Esophagus muscularis mucosa (tissue), 4 donors: ENCODE measurements around the gene ZSCAN25. TPM values are rescaled to one million over a fixed set of nuclear protein-coding genes. Genes with fewer than 3 reads are reported as not detected.
"Not testable (repeated sequence)": the region's sequence is repeated elsewhere in the genome, so short reads cannot be mapped to it uniquely, and the experiment has no call there.

Experiments used
- DNase-seq: peaks from one replicate; pipeline ENCODE4 v3.0.0-alpha.2; 2017; ENCODE audit errors: extremely low spot score
- H3K27ac ChIP-seq, 4 donors: fragments of 200-600 bp; sonication (generic); replicated peaks in 1 of 4; 1 replicate in 3 of 4; 2 replicates in 1 of 4; pipeline ENCODE4 v1.5.1; 2016 to 2019; ENCODE audit warnings: mild to moderate bottlenecking in 1 of 4
- H3K27me3 ChIP-seq, 4 donors: fragments of 200-600 bp; sonication (generic); one replicate each; pipeline versions ENCODE4 v1.5.1 to v1.6.0; 2016 to 2019
- H3K36me3 ChIP-seq, 4 donors: fragments of 200-600 bp; sonication (generic); one replicate each; pipeline ENCODE4 v1.5.1; 2016 to 2019
- H3K4me1 ChIP-seq, 4 donors: fragments of 200-600 bp; sonication (generic); one replicate each; pipeline ENCODE4 v1.5.1; 2016 to 2019
- H3K4me3 ChIP-seq, 4 donors: fragments of 200-600 bp; sonication (generic); 1 replicate in 2 of 4; 2 replicates in 2 of 4; pipeline ENCODE4 v1.5.1; 2016 to 2019; ENCODE audit warnings: mild to moderate bottlenecking in 4 of 4, moderate library complexity in 1 of 4
- H3K9me3 ChIP-seq, 4 donors: fragments of 200-600 bp; sonication (generic); 1 replicate in 3 of 4; 2 replicates in 1 of 4; pipeline ENCODE4 v1.5.1; 2016 to 2019
- EP300 ChIP-seq: sonication (generic); formaldehyde crosslinking; IDR thresholded peaks from one replicate; pipeline ENCODE4 v1.6.1; 2017; ENCODE audit warnings: antibody characterized with exemption
- POLR2A ChIP-seq: fragments of 450-650 bp; IDR thresholded peaks from one replicate; pipeline ENCODE4 v1.6.1; 2017; ENCODE audit warnings: antibody characterized with exemption, moderate library complexity, mild to moderate bottlenecking, low read depth
- POLR2AphosphoS5 ChIP-seq, 2 donors: sonication (generic); formaldehyde crosslinking; IDR thresholded peaks; one replicate each; pipeline ENCODE4 v1.6.1; 2017; ENCODE audit warnings: antibody characterized with exemption in 2 of 2
- WGBS: methylation state at CpG from one replicate; pipeline ENCODE4 v1.1.5; 2018; 5-methylcytosine and 5-hydroxymethylcytosine counted together
- intact Hi-C: fragments of 100-400 bp; cut with DNase I; formaldehyde crosslinking; loops from one replicate; pipeline ENCODE4 v1.15.1; 2023
- total RNA-seq, 4 donors: library from RNA; depleted of rRNA; stranded (reverse); fragments of >200 nt; gene quantifications; one replicate each; pipeline versions ENCODE4 v1.1.0 to v1.2.1, GENCODE V29; 2016
- TF ChIP-seq, protein P1 (sequence below), 3 experiments: fragments of 200-600 bp in 2 of 3; fragments of 450-650 bp in 1 of 3; sonication (generic) in 2 of 3; IDR thresholded peaks; one replicate each; pipeline ENCODE4 v1.5.1; 2017 to 2019; ENCODE audit warnings: antibody characterized with exemption in 3 of 3, mild to moderate bottlenecking in 2 of 3, moderate library complexity in 1 of 3

The ZSCAN25 gene
- total RNA-seq, 4 donors from 2014 or later, result 12.1 to 17.1 (median 14.2) TPM

DNA sequence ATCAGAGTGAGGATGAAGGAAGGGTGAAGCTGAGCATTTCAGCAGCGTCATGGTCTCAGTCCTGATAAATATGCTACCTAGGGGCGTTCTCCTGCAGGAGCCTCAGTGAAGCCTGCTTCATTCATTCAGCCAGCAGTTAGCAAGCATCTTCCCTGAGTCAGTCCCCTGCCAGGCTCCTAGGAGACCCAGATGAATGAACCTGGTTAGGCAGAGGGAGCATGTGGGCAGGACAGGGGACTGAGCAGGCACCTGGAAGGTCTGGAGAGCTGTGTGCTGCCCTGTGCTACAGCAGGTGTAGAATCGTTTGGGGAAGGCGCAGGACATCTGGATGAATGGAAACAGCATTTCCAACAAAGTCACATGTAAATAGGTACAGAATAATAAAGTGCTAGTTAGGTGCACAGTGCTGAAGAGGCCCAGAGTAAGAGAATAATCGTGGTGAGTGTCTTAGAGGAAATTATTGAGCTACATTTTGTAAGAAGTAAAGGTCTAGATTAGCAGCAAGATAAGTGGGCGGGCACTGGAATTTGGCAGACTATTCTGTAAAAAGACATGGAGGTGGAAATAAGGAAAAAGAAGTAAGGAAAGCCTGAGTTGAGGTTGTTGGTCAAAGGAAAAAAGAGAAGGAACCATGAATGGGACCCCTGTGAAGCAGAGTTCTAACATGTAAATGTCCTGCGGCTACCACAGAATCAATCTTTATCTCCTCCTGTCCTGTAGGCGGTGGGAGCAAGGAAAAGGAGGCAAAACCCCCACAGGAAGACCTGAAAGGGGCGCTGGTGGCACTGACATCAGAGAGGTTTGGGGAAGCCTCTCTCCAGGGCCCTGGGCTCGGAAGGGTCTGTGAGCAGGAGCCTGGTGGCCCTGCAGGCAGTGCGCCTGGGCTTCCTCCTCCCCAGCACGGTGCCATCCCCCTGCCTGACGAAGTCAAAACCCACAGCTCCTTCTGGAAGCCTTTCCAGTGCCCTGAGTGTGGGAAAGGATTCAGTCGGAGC, 12.0 kb downstream of the ZSCAN25 start:
- H3K27ac ChIP-seq, result no peak overlapping the region
- intact Hi-C loops, result no loop called here
- DNase-seq, result peak; percentile 39
- H3K36me3 ChIP-seq, result peaks cover 39 to 100% (median 79%) of the 10 kb centered on the region in 4 donors
- WGBS, result 76% methylated on average over 14 of the region's 14 CpGs
- H3K9me3 ChIP-seq, result no peaks in the 10 kb centered on the region
- no peak overlapping the region for H3K4me3 ChIP-seq
- TF ChIP-seq POLR2AphosphoS5 (IDR thresholded peaks at IDR 0.05), result no peak
- TF ChIP-seq, protein P1, sequence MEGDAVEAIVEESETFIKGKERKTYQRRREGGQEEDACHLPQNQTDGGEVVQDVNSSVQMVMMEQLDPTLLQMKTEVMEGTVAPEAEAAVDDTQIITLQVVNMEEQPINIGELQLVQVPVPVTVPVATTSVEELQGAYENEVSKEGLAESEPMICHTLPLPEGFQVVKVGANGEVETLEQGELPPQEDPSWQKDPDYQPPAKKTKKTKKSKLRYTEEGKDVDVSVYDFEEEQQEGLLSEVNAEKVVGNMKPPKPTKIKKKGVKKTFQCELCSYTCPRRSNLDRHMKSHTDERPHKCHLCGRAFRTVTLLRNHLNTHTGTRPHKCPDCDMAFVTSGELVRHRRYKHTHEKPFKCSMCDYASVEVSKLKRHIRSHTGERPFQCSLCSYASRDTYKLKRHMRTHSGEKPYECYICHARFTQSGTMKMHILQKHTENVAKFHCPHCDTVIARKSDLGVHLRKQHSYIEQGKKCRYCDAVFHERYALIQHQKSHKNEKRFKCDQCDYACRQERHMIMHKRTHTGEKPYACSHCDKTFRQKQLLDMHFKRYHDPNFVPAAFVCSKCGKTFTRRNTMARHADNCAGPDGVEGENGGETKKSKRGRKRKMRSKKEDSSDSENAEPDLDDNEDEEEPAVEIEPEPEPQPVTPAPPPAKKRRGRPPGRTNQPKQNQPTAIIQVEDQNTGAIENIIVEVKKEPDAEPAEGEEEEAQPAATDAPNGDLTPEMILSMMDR (IDR thresholded peaks at IDR 0.05), result no peak
- TF ChIP-seq EP300, result no peak
- no peak for TF ChIP-seq POLR2A
- H3K4me1 ChIP-seq, result no peaks in the 10 kb centered on the region
- H3K27me3 ChIP-seq, result no peaks in the 10 kb centered on the region

DNA sequence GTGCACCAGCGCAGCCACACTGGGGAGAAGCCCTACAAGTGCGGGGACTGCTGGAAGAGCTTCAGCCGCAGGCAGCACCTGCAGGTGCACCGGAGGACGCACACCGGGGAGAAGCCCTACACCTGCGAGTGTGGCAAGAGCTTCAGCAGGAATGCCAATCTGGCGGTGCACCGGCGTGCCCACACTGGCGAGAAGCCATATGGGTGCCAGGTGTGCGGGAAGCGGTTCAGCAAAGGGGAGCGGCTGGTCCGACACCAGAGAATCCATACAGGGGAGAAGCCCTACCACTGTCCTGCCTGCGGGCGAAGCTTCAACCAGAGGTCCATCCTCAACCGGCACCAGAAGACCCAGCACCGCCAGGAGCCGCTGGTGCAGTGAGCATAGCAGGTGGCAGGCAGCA, 12.9 kb downstream of the ZSCAN25 start:
- TF ChIP-seq POLR2AphosphoS5 (IDR thresholded peaks at IDR 0.05), result no peak
- TF ChIP-seq POLR2A, result no peak
- no peak for TF ChIP-seq EP300
- TF ChIP-seq, protein P1 (IDR thresholded peaks at IDR 0.05), result no peak
- no peak overlapping the region for H3K27ac ChIP-seq
- H3K4me3 ChIP-seq, result no peak overlapping the region
- no peak for DNase-seq
- no peaks in the 10 kb centered on the region for H3K4me1 ChIP-seq
- H3K9me3 ChIP-seq, result no peaks in the 10 kb centered on the region
- intact Hi-C loops, result no loop called here
- peaks cover 30 to 100% (median 78%) of the 10 kb centered on the region in 4 donors for H3K36me3 ChIP-seq
- 85% methylated on average over 4 of the region's 20 CpGs for WGBS
- no peaks in the 10 kb centered on the region for H3K27me3 ChIP-seq

DNA sequence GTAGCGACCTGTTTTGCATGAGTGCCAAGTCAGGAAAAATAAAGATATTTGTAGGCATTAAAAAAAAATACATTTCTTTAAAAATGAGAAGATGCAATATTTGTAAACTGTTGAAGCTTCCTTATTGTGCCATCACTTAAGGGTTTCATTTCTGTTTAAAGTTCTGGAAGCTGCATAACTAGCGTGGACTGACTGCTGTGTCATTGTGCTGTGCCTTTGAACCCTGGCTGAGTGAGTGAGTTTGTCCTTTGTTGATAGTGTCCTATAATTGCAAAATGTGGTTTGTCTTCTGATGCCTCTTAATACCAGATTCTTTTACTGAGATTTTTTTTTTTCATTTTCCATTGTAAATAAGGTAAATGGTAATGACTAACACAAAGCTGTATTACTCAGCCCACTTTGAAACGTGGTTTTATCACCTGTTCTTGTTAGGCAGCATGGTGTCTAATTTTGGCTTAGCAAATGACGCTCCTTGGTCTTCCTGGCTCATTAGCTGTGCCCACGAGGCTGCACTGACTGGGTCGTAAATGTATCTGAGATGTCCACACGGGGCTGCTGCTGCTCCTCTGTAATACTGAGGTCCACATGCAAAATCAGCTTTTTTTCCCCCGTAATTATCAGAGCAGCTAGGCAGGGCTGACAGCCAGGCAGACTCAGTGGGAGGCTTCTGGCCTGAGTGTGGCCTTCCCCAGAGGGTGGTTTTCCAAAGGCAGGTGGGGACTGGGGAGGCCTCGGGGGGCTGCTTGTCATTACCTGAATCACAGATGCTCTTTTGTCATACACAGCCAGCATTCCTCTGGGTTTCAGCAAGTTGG, 14.8 kb downstream of the ZSCAN25 start:
- Histone ChIP-seq H3K4me1 (no peaks in the 10 kb centered on the region), H3K27ac (no peak overlapping the region), H3K9me3 (no peaks in the 10 kb centered on the region), H3K27me3 (no peaks in the 10 kb centered on the region), H3K36me3 (peaks cover 16 to 89% (median 60%) of the 10 kb centered on the region in 4 donors), H3K4me3 (no peak overlapping the region)
- peak; percentile 77 for DNase-seq
- TF ChIP-seq POLR2AphosphoS5 (IDR thresholded peaks at IDR 0.05), result no peak
- TF ChIP-seq, protein P1 (IDR thresholded peaks at IDR 0.05), result no peak
- TF ChIP-seq POLR2A, result no peak
- no peak for TF ChIP-seq EP300
- whole genome bisulfite sequencing, result 56% methylated on average over 9 of the region's 9 CpGs
- intact Hi-C loops, result no loop called here

DNA sequence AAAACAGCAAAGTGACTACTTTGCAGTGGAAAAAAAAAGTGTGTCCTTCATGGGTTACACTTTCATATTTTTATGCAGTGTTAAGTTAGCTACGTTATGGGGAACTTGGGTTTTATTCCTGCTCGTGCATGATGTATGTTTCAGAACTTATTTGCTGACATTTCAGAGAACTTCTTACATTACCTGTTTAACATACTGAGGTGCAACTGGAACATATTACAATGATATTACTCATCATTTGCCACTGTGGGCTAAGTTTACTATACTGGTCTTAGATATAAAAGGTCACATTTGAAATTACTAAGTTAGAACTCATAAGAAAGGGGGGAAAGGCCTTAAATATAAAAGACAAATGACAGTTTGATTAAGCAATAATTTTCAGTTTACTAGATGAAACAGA, 20.7 kb downstream of the ZSCAN25 start:
- H3K27ac ChIP-seq, intact Hi-C loops, H3K9me3 ChIP-seq, DNase-seq, H3K4me3 ChIP-seq, H3K4me1 ChIP-seq, H3K27me3 ChIP-seq: not testable (repeated sequence)
- H3K36me3 ChIP-seq, result peaks cover 0 to 46% (median 23%) of the 10 kb centered on the region in 4 donors
- 69% methylated on average over 2 of the region's 2 CpGs for WGBS

DNA sequence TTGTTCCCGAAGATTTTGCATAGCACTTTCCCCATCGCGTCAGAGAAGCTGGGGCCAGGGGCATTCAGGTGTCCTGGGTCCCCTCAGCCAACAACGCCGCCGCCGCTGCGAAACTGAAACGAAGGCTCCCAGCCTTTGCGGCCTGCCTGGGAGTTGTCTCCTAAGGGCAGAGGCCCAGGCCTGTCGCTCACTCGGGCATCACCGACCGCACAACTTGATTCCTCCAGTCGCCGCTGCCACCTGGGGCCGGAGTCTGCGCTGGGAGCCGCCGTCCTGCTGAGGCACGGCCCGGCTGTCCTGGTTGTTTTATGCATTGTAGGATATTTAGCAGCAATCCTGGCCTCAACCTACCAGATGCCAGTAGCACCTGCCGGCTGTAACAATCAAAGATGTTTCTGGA, 22.0 kb downstream of the ZSCAN25 start:
- H3K4me1 ChIP-seq, result no peaks in the 10 kb centered on the region
- DNase-seq, result no peak
- H3K9me3 ChIP-seq, result no peaks in the 10 kb centered on the region
- intact Hi-C loops, result no loop called here
- H3K36me3 ChIP-seq, result peaks cover 0 to 38% (median 21%) of the 10 kb centered on the region in 4 donors
- TF ChIP-seq, protein P1 (IDR thresholded peaks at IDR 0.05), result no peak
- TF ChIP-seq POLR2AphosphoS5 (IDR thresholded peaks at IDR 0.05) (no peak), EP300 (no peak), POLR2A (no peak)
- no peaks in the 10 kb centered on the region for H3K27me3 ChIP-seq
- H3K27ac ChIP-seq, result no peak overlapping the region
- 98% methylated on average over 23 of the region's 23 CpGs for WGBS
- H3K4me3 ChIP-seq, result no peak overlapping the region
